Heart left ventricle (tissue), 13 donors: ENCODE results near the gene SPINK14.

ENCODE experiments used
- CTCF ChIP-seq, 12 donors: fragments of 200-600 bp; sonication (generic) in 4 of 12; IDR thresholded peaks; one replicate each; pipeline versions ENCODE4 v1.5.0 to v1.8.0; 2018 to 2022; ENCODE audit warnings: antibody characterized with exemption in 12 of 12, mild to moderate bottlenecking in 5 of 12
- POLR2A ChIP-seq, 2 donors: fragments of 450-650 bp; IDR thresholded peaks; one replicate each; pipeline ENCODE4 v1.6.1; 2017; ENCODE audit warnings: antibody characterized with exemption in 2 of 2, mild to moderate bottlenecking in 2 of 2, moderate library complexity in 2 of 2
- donor health status: ischemic (EF 13 %, LVEDD 7.1; RV severe dilation, severe dysfunction).
- donor health status: DM: no; HTN: yes; CAD: no.
- donor health status: DM: no; HTN: no; CAD: no.
- donor health status: ischemic (EF 25% LVEDD 6.9; RV normal size, moderate dysfunction).
- donor health status: ischemic (EF 25% LVEDD 5.7; RV mildly dilated, moderate dysfunction).
- donor health status: ischemic (EF 35%, LVEDD 5.7; RV mildly dilated, moderate dysfunction).
- donor health status: nonischemic (EF 11% LVEDD 7.7; RV severe dilation, severe dysfunction).
- donor health status: DM: yes; HTN: yes; CAD: no.
- donor health status: PGD.
- donor health status: ischemic (EF 29% LVEDD 5.4; RV normal size, mild dysfunction).
- donor health status: nonischemic (EF 23%, LVEDD 6.1; RV moderate dilation, normal function).

GRCh38 chr5:148224117-148224742 lies 55.9 kb downstream of the SPINK14 start:
- TF ChIP-seq CTCF (IDR thresholded peaks at IDR 0.05) (no peak), POLR2A (IDR thresholded peaks at IDR 0.05) (no peak)
